ENCODE results near the gene ZNF256.

Gene ZNF256

GRCh38 chr19:57947419-57948134 is at the start of gene ZNF256:
Gene ZNF256, minus strand, starts transcription at chr19:57947706. Its CDS starts 232 bp downstream, at chr19:57947474.
- peak; percentile 89 for DNase-seq

DNA sequence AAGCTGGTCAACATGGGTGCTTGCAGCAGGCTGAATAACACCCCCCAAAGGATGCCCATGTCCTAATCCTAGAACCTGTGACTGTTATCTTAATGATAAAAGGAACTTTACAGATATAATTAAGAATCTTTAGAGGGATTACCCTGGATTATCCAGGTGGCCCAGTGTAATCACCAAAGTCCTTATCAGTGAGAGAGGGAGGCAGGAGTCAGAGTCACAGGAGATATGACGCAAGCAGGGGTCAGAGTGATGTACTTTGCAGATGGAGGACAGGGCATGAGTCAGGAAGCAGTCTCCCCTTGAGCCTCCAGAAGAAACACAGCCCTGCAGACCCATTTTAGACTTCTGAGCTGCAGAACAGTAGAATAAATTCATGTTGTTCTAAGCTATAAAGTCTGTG is 45.3 kb upstream of the ZNF256 start:
- DNase-seq, result no peak

DNA sequence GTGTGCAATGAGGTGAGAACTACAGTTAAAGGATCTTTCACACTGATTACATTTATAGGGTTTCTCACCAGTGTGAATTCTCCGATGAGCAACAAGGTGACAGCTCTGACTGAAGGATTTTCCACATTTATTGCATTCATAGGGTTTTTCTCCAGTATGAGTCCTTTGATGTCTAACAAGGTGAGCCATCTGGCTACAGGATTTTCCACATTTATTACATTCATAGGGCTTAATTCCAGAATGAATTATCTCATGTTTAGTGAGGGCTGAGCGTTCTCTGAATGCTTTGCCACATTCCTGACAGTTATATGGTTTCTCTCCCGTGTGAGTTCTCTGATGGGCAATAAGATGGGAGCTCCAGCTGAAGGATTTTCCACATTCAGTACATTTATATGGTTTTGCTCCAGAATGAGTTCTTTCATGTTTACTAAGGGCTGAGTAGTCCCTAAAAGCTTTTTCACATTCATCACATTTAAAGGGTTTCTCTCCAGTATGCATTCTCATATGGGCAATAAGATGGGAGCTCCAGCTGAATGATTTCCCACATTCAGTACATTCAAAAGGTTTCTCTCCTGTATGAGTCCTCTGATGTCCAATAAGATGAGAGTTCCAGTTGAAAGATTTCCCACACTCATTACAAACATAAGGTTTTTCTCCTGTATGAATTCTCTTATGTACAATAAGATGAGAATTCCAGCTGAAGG is 31.2 kb upstream of the ZNF256 start:
- no peak for DNase-seq

DNA sequence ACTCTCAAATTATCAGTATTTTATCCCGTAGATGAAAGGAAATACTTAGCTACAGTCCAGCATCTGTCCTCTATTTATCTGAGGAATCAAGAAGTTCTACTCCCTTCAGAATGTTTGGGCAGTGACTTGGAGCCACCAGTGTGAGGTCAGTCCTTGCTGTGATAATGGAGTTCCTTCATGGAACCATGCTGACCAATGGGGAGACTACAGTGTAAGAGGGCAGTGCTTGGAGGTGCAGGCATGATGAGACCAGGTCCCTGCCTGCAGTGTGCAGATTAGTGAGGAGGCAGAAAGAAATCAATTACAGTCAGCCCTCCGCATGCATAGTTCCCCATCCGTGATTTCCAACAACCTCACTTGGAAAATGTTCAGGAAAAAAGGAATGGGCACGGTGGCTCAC is 26.9 kb upstream of the ZNF256 start, which contains the start of gene C19orf18:
Gene C19orf18, minus strand, starts transcription at position 101 of the 400 bp plus-strand sequence. CDS start 102 bp downstream, outside the sequence.
- no peak for DNase-seq

DNA sequence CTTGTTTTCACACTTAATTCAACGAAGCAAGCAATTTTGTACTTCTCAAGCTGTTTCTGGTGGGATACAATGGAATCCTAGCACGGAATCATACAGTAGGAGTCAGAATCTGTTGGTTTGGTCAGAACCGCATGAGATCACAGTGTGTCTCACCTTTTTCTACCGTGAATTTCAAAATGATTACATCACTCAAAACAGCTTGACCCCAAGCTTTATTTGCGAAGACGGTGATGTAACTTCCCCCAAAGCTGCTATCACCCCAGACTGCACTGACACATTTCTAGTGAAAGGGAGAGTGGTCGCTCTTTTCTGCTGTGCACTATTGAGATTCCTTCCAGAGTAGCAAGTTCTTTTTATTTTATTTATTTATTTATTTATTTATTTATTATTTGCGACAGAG is 17.3 kb upstream of the ZNF256 start:
- no peak for DNase-seq

- no peak for DNase-seq
Observed at GRCh38 chr19:57961785-57962184, 14.3 kb upstream of the ZNF256 start.

- DNase-seq, result no peak
Observed at GRCh38 chr19:57954996-57955395, 7.5 kb upstream of the ZNF256 start.

GRCh38 chr19:57949702-57950101 is 2.2 kb upstream of the ZNF256 start:
- no peak for DNase-seq

- DNase-seq, result no peak
Observed at GRCh38 chr19:57949296-57949695, 1.8 kb upstream of the ZNF256 start.

DNA sequence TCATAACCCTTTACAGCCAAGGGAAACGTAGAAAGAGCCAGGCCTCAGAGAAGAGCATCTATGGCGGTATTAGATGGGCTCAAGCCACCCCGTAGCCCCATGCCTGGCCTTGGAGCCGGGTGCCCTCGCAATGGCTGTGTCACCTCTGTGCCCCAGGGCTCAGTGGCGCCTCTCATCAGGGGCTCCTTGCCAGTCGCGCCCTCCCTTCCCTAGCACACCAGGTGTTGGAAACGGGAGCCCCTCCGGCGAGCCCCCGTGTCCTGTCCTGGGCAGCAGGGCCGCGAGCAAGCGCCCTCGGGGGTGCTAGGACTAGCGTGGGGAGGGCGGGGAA is 453 bp downstream of the ZNF256 start:
- no peak for DNase-seq

GRCh38 chr19:57946316-57946715 is 1.2 kb downstream of the ZNF256 start:
- no peak for DNase-seq

DNA sequence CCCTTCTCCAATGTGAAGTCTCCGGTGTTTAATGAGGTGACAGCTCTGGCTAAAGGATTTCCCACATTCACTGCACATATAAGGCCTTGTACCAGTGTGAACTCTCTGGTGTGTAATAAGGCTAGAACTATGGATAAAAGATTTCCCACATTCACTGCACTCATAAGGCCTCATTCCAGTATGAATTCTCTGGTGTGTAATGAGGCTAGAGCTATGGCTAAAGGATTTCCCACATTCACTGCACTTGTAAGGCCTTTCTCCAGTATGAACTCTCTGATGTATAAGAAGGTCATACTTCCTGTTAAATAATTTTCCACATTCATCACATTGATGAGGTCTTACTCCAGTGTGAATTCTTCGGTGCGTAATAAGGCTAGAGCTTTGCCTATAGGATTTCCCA is 5.9 kb downstream of the ZNF256 start:
- no peak for DNase-seq

GRCh38 chr19:57935731-57936130 is 11.8 kb downstream of the ZNF256 start:
- no peak for DNase-seq

DNA sequence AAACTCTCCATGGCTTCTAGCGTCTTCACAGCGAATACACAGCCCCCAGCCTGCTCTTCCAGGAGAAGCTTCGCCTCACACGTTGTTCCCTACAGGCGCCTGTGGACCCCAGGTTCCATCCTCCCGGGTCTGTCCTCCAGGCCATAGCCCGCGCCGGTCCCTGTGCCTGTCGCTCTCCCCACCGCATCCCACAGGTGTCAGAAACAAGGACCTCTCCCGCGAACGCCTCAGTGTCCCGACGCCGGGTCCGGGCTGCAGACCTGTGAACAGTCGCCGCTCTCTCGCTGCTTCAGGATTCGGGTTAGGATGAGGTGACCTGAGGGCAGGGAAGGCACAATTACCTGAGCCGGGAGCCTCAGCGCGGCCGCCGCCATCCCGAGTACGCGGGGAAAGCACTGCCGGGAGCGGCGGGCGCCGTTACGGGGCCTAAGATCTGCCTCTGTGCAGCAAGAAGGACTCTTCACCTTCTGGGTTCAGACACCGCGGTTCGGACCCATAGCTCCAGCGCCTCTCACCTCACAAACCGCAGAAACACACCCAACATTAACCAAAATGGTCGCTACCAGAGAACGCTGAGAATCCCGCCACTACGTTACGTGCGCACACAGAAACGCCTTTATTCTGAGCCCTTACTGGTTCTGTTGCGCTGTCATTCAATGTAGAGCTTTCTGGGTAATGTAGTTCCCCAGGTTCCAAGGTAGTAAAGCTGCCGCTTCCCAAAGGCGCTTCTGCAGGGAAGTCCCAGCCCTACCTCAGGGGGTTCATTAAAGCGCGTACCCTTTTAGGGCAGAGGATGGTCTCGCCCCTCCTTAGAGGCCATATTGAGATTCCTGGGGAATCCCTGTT is 12.5 kb downstream of the ZNF256 start, which contains the start of gene ZNF418:
Gene ZNF418, minus strand, starts transcription at position 583 of the 846 bp plus-strand sequence. CDS start 1,580 bp downstream, outside the sequence.
- peak; percentile 55 for DNase-seq

DNA sequence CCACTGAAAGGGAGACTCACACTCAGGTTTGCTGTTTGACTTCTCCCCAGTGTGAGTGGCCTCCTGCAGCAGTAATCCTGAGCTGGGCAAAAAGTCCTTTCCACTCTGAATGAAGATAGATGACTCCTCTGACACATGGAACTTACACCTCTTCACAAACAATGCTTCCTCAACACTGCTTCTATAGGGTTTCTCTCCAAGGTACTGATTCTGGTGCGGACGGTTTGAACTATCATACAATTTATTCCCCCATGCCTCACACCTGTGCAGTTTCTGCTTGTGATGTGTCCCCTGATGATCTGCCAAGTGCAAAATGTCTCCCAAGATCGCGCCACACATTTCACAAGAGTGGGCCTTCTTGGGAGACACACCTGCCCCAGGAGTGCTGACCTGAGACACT is 19.9 kb downstream of the ZNF256 start:
- no peak for DNase-seq

- DNase-seq, result peak; percentile 72
Observed at GRCh38 chr19:57916168-57916995, 31.1 kb downstream of the ZNF256 start, which contains the start of gene ZNF417. Gene ZNF417, minus strand, starts transcription at chr19:57916592. Its CDS starts 181 bp downstream, at chr19:57916411.

- no peak for DNase-seq
Observed at GRCh38 chr19:57914531-57914930, 33.0 kb downstream of the ZNF256 start.

- DNase-seq, result no peak
Observed at GRCh38 chr19:57907394-57907793, 40.1 kb downstream of the ZNF256 start.

DNA sequence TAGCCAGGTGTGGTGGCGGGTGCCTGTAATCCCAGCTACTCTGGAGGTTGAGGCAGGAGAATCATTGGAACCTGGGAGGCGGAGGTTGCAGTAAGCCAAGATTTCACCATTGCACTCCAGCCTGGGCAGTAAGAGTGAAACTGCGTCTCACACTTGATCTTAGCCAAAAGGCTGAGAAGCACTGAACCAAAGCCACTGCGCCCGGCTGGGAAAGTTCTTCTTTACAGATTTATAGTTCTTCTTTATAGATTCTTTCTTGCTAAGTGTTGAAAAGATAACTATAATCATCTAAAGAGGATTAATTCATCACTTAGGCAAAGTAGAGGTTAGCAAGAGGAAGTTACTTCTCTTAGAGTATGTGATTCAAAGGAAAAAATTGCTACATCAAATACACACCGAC is 42.2 kb downstream of the ZNF256 start:
- no peak for DNase-seq

- DNase-seq, result no peak
Observed at GRCh38 chr19:57903618-57904184, 43.8 kb downstream of the ZNF256 start.

GRCh38 chr19:57900311-57900710 is 47.2 kb downstream of the ZNF256 start:
- DNase-seq, result no peak

All from NCI-H1048 (cell line).